HFF-Myc (cell line): ENCODE data around the gene JMJD1C.

Experiments used
- DNase-seq: peaks from one replicate; pipeline ENCODE4 v3.0.0-alpha.2; 2011; ENCODE audit warnings: low read depth; ENCODE audit errors: extremely low read depth
- H3K4me3 ChIP-seq: replicated peaks from 2 replicates; pipeline ENCODE4 v1.5.1; 2011; ENCODE audit warnings: low read depth, mild to moderate bottlenecking, control low read depth, low read length
- CTCF ChIP-seq: IDR thresholded peaks from 2 replicates; pipeline ENCODE4 v1.5.1; 2012; ENCODE audit warnings: mild to moderate bottlenecking, low read depth, low read length, control low read depth; ENCODE audit errors: missing control alignments

Gene JMJD1C

DNA sequence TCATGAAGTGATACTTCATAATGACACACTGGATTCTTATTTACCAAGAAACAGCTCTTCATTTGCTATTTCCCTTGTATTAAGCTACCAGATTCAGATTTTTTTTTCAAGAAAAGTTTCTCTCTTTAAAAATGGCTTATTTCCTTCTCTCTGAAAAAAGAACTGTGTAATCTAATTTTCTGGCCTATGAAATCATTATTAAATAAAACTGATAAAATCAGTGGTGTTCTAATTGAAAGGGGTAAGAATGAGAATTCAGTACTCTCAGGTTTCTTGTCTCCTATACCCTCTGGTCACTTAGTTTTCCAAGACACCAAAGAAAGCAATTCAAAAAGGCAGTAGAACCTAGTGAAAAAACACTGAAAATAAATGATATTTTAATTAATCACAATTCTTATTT is 10.3 kb downstream of the JMJD1C start:
- no peak overlapping the region for H3K4me3 ChIP-seq
- no peak for TF ChIP-seq CTCF
- no peak for DNase-seq

DNA sequence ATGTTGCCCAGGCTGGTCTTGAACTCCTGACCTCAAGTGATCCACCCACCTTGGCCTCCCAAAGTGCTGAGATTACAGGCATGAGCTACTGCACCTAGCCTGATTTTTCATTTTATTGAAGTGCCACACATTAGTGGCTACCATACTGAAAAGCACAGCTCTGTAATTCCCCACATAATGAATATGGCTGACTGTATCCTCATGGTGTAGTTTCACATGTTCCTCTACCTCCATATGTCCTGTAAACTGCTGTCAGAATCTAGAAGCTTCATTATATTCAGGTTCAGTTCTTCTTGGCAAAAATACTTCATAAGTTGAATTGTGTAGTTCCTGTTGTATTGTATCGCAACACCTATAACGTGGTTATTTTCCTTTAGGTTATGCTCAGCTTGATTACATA is 11.1 kb downstream of the JMJD1C start:
- no peak for DNase-seq
- H3K4me3 ChIP-seq: no peak overlapping the region
- no peak for TF ChIP-seq CTCF

- DNase-seq: no peak
- TF ChIP-seq CTCF: no peak
- H3K4me3 ChIP-seq: no peak overlapping the region
Observed at GRCh38 chr10:63452524-63452923, 13.3 kb downstream of the JMJD1C start.

DNA sequence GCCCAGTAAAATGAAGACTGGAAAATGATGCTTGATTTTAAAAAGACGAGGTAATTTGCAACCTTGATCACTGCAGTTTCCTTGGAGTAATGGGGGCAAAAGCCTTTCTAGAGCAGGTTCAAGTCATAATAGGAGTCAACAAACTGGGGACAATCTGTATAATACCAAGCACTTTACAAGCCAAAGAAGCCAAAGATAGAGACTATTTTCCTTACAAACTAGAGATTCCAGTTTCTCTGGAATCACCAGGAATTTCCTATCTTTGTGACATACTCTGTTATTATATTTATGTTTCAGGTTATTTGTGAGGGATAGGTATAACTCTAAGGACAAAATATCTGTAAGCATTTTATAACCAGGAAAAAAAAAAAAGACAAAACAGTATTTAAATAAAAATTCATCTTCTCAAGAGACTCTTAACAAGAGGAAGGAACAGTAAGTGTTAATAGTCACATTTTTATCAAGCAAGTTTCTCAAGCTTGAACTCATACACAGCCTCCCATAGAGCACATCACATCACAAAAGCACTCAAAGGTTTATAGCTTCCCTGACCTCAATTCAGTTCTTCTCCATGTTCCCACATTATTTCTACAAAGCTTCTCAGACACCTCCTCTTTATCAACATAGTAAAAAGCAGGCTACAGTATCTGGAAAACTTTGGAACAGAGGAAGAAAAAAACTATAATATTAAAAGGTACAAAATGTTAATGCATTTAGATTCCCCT is 18.9 kb downstream of the JMJD1C start:
- DNase-seq: no peak
- TF ChIP-seq CTCF: no peak
- H3K4me3 ChIP-seq: no peak overlapping the region

DNA sequence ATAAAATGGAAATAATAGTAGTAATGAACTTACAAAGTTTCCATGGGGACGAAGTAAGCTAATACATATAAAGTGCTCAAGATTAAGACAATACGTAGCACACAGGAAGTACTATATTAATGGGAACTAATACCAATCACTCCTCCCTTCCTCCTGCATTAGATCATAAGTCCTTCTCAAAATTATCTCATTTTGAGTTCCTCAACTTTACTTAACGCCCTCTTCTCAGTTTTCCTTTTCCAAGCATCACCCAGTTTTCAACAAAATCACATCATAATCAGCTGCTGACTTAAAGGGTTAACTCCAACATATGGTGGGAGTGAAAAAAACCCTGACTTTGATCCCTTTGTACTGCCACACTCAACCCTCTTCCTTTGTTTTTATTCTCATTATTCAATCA is 24.4 kb downstream of the JMJD1C start:
- no peak for TF ChIP-seq CTCF
- no peak for DNase-seq
- no peak overlapping the region for H3K4me3 ChIP-seq

- no peak overlapping the region for H3K4me3 ChIP-seq
Observed at GRCh38 chr10:63439607-63440006, 26.2 kb downstream of the JMJD1C start.

More at GRCh38 chr10:63439607-63440006, 26.2 kb downstream of the JMJD1C start:
- no peak for TF ChIP-seq CTCF
- no peak for DNase-seq
